GM19463 (cell line): Measurements from ENCODE around the gene PRKRIP1.
"Not testable (repeated sequence)": the region's sequence is repeated elsewhere in the genome, so short reads cannot be mapped to it uniquely, and the experiment has no call there.

Experiments
- ATAC-seq: cut with Tn5 transposase; IDR thresholded peaks from one replicate; pipeline ENCODE4 v1.9.1; 2021; ENCODE audit warnings: mild to moderate bottlenecking, moderate library complexity; ENCODE audit not compliant: unreplicated experiment

Gene PRKRIP1, protein sequence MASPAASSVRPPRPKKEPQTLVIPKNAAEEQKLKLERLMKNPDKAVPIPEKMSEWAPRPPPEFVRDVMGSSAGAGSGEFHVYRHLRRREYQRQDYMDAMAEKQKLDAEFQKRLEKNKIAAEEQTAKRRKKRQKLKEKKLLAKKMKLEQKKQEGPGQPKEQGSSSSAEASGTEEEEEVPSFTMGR

DNA sequence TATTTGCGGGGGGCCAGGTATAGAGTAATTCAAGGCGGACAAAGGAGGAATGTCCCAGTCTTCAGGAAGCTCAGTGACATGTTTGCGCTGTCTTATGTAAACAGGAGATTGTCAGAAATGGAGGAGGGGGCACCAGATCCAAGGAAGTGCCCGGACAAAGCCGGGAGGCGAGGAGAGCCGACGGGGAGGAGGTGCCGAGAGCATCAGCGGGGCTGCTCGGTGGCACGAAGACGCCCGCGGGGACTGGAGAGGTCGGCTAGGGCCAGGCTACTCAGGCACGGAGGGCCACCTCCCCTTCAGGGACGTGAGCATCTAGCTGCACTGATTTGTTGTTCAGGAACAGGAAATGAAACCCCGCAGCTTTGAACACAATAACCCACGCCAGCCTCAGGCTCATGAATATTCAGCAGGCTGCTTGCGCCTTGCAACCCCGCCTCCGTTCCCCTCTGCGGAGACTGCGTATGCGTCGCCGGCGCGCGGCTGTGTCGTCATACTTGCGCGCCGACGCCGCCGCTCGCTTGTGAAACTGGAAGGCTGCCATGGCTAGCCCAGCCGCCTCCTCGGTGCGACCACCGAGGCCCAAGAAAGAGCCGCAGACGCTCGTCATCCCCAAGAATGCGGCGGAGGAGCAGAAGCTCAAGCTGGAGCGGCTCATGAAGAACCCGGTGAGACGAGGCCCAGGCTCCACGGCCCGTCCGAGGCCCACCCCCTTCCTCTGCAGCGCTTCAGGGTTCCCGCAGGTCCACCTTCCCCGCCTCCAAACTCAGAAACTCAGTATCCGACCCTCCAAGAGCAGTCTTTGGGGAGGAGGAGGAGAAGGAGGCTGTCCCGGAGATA is at the start of gene PRKRIP1:
PRKRIP1 (plus strand) TSS at position 491 of the 837 bp plus-strand sequence; CDS start at position 540, 49 bp downstream.
- peak; percentile 99 for ATAC-seq

GRCh38 chr7:102346983-102347382 is 49.2 kb upstream of the PRKRIP1 start:
- not testable (repeated sequence) for ATAC-seq

DNA sequence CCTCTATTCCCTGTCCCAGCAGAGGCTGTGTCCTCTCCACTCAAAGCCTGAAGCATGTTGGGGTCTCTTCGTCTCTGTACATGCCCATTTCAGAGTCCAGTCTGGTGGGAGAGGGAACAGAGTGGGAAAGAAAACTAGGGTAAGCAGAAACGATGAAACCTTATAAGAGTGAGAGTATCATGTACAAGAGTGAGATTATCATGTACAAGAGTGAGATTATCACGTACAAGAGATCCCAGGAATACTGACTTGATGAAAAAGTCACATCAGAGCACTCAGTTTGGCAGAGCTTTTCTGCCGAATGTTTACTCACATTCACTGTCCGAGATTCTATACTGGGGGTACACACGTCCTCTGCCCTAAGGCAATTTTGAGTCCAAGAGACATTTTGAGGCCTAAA is 39.8 kb upstream of the PRKRIP1 start, which contains the start of gene SPDYE6:
SPDYE6 (minus strand) TSS at position 101 of the 400 bp plus-strand sequence. CDS start 421 bp downstream, outside the sequence.
- ATAC-seq = not testable (repeated sequence)

DNA sequence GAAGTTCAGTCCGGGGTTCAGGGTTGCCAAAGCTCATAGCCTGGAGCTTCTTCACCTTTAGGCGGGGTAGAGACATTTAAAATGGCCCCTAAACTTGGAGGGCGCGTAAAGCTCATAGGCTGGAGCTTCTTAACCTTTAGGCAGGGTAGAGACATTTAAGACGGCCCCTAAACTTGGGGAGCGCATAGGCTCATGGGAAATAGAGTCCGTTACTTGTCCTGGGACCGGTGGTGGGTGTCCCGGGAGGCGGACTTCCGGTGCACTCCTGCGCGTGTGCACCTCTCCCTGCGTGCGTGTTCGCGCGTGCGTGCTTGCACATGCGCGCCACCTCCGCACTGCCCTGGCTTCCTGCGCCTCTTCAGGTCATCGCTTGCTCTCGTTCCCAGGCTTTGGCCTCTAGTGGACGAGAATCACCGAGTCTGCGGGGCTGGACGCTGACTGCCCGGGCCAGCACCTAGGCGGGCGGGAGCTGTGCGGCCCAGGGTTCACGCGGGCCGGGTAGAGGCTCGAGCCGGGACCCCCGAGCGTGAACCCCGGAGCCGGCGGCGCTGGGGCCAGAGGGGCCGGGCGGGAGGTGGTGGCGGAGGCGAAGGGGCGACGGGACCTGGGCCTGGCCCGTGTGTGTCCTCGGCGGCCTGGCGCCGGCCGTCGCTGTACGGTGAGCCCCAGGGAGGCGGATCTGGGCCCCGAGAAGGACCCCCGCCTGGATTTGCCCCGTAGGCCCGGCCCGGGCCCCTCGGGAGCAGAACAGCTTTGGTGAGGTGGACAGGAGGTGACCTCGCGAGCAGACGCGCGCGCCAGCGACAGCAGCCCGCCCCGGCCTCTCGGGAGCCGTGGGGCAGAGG is 32.4 kb upstream of the PRKRIP1 start:
- peak; percentile 98 for ATAC-seq

GRCh38 chr7:102364394-102364886 is 31.7 kb upstream of the PRKRIP1 start:
- not testable (repeated sequence) for ATAC-seq

DNA sequence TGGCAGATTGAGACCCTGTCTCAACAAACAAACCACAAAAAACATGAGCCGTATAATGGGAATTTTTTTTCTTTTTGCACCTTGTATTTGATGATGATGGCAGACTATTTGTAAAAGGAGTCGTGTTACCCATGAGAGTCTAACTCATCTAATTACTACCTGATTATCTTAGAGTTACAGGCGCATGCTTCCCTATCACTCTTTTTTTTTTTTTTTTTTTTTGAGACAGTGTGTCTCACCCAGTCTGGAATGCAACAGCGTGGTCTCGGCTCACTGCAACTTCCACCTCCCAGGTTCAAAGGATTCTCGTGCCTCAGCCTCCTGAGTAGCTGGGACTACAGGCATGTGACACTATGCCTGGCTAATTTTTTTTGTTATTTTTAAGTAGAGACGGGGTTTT is 30.8 kb upstream of the PRKRIP1 start:
- not testable (repeated sequence) for ATAC-seq

- ATAC-seq = not testable (repeated sequence)
These were observed 26.1 kb upstream of the PRKRIP1 start for GRCh38 chr7:102370038-102370437.

GRCh38 chr7:102372796-102373195 is 23.4 kb upstream of the PRKRIP1 start:
- ATAC-seq = not testable (repeated sequence)

- ATAC-seq = no peak
These were observed 19.1 kb upstream of the PRKRIP1 start for GRCh38 chr7:102376964-102377466.

DNA sequence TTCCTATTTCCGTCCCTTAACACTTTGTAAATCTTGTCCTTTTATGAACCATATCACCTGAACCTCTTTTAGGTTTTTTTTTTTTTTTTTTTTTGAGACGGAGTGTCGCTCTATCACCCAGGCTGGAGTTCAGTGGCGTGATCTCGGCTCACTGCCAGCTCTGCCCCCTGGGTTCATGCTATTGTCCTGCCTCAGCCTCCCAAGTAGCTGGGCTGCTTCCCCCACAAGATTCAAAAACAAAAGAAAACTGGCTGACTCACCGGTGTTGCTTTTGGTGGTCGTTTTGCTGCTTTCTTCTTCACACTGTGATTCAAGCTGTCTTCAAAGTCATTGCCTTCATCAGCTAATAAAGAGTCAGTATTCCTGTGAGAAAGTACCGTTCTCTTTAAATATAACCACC is 15.3 kb upstream of the PRKRIP1 start:
- ATAC-seq = not testable (repeated sequence)

- ATAC-seq = not testable (repeated sequence)
These were observed 14.3 kb upstream of the PRKRIP1 start for GRCh38 chr7:102381696-102382425.

DNA sequence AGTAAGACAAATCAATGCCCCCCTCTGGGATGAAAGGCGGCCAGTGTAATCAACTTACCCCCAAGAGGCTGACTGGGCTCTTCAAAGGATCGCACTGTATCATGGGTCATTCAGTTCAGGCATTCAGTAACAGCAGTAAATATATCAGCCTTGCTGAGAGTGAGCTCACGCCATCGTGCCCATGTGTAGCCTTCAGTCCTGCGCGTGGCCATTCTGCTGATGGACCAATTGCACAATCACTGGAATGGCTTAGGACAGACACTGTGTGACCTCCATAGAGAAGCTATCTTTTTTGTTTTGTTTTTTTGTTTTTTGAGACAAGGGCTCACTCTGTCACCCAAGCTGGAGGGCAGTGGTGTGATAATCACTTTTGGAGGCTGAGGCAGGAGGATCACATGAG is 9.1 kb upstream of the PRKRIP1 start:
- ATAC-seq = no peak

GRCh38 chr7:102389810-102390209 is 6.4 kb upstream of the PRKRIP1 start:
- ATAC-seq = no peak

- ATAC-seq = no peak
These were observed 5.3 kb upstream of the PRKRIP1 start for GRCh38 chr7:102390697-102391484.

DNA sequence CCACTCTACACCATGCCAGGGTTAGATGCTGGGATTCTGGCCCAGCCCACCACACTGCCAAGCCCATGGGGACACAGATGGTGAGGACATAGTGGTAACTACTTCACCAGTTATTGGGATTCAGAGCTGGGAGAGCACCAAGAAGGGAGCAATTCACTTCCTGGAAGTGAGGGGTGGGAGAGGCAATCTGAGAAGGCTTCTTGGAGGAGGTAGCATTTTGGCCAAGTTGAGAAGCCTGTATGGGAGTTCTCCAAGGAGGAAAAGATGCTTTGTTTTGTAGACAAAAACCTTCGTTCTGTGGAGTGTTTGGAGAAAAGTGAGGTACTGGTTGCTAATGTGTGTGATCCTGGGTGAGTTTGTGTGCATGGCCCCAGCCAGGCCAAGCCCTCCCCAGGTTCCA is 3.8 kb upstream of the PRKRIP1 start:
- no peak for ATAC-seq

DNA sequence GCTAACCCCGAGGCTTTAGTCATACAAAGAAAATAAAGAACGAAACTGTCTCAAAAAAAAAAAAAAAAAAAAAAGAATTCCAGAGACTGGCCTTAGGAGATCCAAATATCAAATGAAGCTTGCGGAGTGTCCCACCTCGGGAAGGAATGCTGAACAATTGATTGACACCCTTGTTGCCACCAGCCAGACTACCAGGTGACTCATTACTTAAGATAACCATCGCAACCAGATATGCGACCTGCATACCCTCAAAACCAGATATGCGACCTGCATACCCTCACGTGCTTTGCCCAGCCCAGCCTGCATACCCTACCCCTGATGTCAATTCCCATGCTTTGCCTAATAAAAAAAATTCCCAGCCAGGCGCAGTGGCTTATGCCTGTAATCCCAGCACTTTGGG is 2.7 kb upstream of the PRKRIP1 start:
- ATAC-seq = no peak

- ATAC-seq = no peak
These were observed 631 bp upstream of the PRKRIP1 start for GRCh38 chr7:102395592-102395872.

GRCh38 chr7:102396710-102397019 is 502 bp downstream of the PRKRIP1 start:
- no peak for ATAC-seq

GRCh38 chr7:102398543-102398942 is 2.4 kb downstream of the PRKRIP1 start:
- no peak for ATAC-seq

- no peak for ATAC-seq
These were observed 4.2 kb downstream of the PRKRIP1 start for GRCh38 chr7:102400360-102400759.
